ENCODE data around the gene CALCA. TPM values are rescaled to one million over a fixed set of nuclear protein-coding genes. Genes with fewer than 3 reads are reported as not detected.

CALCA gene
- total and polyA plus RNA-seq, 4 donors, result 2.5 to 19.3 (median 15.3) TPM

DNA sequence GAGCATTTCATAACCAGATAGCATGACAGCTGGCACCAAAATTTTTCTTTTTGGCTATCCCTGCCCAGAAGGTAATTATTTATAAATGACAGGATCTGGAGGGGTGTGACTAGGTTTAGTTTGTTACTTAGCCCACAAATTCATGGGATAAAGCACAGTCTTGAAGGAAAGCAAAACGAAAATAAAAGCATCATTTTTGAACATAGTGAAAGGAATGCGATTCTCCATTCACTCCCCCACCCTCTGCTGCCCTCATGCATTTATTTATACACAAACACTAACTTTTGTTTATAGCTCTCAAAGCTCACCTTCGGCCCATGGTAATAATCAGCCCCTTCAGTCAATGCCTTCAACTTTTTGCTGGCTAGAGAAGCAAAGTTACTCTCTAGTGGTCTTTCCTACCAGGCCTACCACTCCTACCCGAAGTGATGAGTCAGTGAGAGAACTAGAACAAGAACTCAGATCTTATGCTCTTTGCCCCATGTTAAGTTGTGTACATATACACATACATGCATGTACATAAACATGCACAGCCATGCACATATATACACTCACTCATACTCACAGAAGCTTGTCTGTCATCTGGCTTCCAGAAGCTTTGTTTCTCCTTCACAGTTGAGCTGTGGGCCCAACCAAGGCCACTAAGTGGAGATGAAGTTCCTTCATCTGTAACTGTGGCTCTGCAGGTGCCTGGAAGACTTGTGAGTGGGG lies 22.6 kb downstream of the CALCA start:
- Histone ChIP-seq H3K27ac (ENCODE audit: low read depth, low read length) (no peak overlapping the region), H3K9me3 (ENCODE audit: control insufficient read depth, insufficient read depth, low read length) (no peaks in the 10 kb centered on the region), H3K36me3 (ENCODE audit: control insufficient read depth, insufficient read depth, low read length) (no peaks in the 10 kb centered on the region), H3K4me3 (ENCODE audit: low read depth, low read length) (no peak overlapping the region), H3K27me3 (ENCODE audit: control insufficient read depth, insufficient read depth, low read length) (no peaks in the 10 kb centered on the region), H3K4me1 (ENCODE audit: control insufficient read depth, insufficient read depth, low read length) (no peaks in the 10 kb centered on the region)
- no peak for DNase-seq (ENCODE audit: low read depth in 4 of 6, low spot score in 6 of 6)
- whole genome bisulfite sequencing (ENCODE audit: insufficient coverage), result 90% methylated on average over 2 of the region's 4 CpGs

DNA sequence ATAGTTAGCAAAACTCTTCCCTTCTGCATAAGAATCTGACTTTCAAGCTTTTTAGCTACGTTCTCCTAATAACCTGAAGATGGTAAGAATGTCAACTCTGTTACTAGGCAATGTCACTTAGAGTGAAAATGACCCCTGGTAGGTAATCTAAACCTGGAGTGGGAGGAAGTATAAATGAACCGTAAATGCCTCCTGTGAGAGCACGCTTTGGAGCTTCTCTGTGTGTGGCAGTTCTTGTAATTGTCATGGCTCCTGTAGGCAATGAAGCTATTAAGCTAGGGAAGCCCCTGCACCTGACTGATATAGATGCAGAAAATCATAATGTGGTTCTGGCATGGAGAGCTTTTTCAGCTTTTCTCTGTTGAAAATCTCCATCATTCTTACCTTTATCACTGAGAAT lies 29.4 kb downstream of the CALCA start:
- H3K9me3 ChIP-seq (ENCODE audit: control insufficient read depth, insufficient read depth, low read length), result peaks cover 6% of the 10 kb centered on the region
- H3K27ac ChIP-seq (ENCODE audit: low read depth, low read length), result no peak overlapping the region
- peak in 1 of 6 donors; percentile 67 for DNase-seq (ENCODE audit: low read depth in 4 of 6, low spot score in 6 of 6)
- no peak overlapping the region for H3K4me3 ChIP-seq (ENCODE audit: low read depth, low read length)
- WGBS (ENCODE audit: insufficient coverage), result 25% methylated on average over 2 of the region's 3 CpGs
- H3K36me3 ChIP-seq (ENCODE audit: control insufficient read depth, insufficient read depth, low read length), result no peaks in the 10 kb centered on the region
- H3K27me3 ChIP-seq (ENCODE audit: control insufficient read depth, insufficient read depth, low read length), result no peaks in the 10 kb centered on the region
- H3K4me1 ChIP-seq (ENCODE audit: control insufficient read depth, insufficient read depth, low read length), result no peaks in the 10 kb centered on the region

DNA sequence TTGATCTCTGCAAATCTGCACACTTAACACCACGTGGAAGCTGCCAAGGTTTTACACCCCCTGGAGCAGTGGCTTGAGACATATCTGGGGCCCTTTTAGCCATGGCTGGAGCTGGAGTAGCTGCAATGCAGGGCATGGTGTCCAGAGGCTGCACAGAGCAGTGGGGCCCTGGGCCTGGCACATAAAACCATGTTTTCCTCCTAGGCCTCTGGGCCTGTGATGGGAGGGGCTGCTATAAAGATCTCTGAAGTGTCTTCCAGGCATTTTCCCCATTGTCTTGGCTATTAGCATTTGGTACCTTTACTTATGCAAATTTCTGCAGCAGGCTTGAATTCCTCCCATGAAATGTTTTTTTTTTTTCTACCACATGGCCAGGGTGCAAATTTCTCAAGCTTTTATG lies 33.2 kb downstream of the CALCA start:
- peaks cover 6% of the 10 kb centered on the region for H3K9me3 ChIP-seq (ENCODE audit: control insufficient read depth, insufficient read depth, low read length)
- no peaks in the 10 kb centered on the region for H3K36me3 ChIP-seq (ENCODE audit: control insufficient read depth, insufficient read depth, low read length)
- H3K27ac ChIP-seq (ENCODE audit: low read depth, low read length), result no peak overlapping the region
- no peaks in the 10 kb centered on the region for H3K27me3 ChIP-seq (ENCODE audit: control insufficient read depth, insufficient read depth, low read length)
- no peak overlapping the region for H3K4me3 ChIP-seq (ENCODE audit: low read depth, low read length)
- DNase-seq (ENCODE audit: low read depth in 4 of 6, low spot score in 6 of 6), result no peak
- WGBS (ENCODE audit: insufficient coverage), result 83% methylated on average over 1 of the region's 1 CpG
- no peaks in the 10 kb centered on the region for H3K4me1 ChIP-seq (ENCODE audit: control insufficient read depth, insufficient read depth, low read length)

DNA sequence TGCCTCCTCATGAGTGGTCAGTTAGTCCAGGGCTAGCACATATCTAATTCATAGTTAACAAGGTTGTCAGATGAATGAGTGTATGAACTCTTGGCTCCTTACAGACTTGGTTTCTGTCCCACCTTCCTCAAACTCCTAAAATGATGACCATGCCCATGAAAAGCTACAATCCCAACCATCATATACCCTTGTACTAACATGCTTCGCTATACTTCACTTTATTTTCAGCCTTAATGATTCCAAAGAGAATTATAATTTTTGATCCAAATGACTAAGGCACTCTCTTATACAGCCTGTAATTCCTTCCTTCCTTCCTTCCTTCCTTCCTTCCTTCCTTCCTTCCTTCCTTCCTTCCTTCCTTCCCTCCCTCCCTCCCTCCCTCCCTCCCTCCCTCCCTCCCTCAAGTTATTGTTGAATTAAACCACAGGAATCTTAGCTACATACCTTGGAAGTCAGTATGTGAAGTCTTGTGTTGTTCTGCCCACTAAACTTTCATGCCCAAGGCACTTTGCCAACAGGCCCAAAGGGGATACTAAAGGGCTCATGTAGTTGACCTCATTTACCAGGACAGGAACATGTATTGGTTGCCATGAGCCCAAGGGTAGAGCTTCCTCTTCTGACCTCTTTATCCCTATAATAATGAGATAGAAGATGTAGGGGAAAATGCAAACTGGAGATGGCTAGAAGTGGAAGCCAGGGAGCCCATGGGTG lies 37.4 kb downstream of the CALCA start:
- H3K27ac ChIP-seq (ENCODE audit: low read depth, low read length), result no peak overlapping the region

GRCh38 chr11:14932447-14932846 lies 39.7 kb downstream of the CALCA start:
- H3K9me3 ChIP-seq (ENCODE audit: control insufficient read depth, insufficient read depth, low read length), result peaks cover 2% of the 10 kb centered on the region
- no peak for DNase-seq (ENCODE audit: low read depth in 4 of 6, low spot score in 6 of 6)
- no peak overlapping the region for H3K4me3 ChIP-seq (ENCODE audit: low read depth, low read length)
- H3K4me1 ChIP-seq (ENCODE audit: control insufficient read depth, insufficient read depth, low read length), result no peaks in the 10 kb centered on the region
- H3K27ac ChIP-seq (ENCODE audit: low read depth, low read length), result no peak overlapping the region
- no peaks in the 10 kb centered on the region for H3K36me3 ChIP-seq (ENCODE audit: control insufficient read depth, insufficient read depth, low read length)
- no peaks in the 10 kb centered on the region for H3K27me3 ChIP-seq (ENCODE audit: control insufficient read depth, insufficient read depth, low read length)

More for the DNA sequence above, 37.4 kb downstream of the CALCA start:
- 100% methylated on average over 1 of the region's 1 CpG for WGBS (ENCODE audit: insufficient coverage)
- DNase-seq (ENCODE audit: low read depth in 4 of 6, low spot score in 6 of 6), result no peak
- H3K36me3 ChIP-seq (ENCODE audit: control insufficient read depth, insufficient read depth, low read length), result no peaks in the 10 kb centered on the region
- H3K4me3 ChIP-seq (ENCODE audit: low read depth, low read length), result no peak overlapping the region
- H3K4me1 ChIP-seq (ENCODE audit: control insufficient read depth, insufficient read depth, low read length), result no peaks in the 10 kb centered on the region
- no peaks in the 10 kb centered on the region for H3K27me3 ChIP-seq (ENCODE audit: control insufficient read depth, insufficient read depth, low read length)
- H3K9me3 ChIP-seq (ENCODE audit: control insufficient read depth, insufficient read depth, low read length), result peaks cover 6% of the 10 kb centered on the region

DNA sequence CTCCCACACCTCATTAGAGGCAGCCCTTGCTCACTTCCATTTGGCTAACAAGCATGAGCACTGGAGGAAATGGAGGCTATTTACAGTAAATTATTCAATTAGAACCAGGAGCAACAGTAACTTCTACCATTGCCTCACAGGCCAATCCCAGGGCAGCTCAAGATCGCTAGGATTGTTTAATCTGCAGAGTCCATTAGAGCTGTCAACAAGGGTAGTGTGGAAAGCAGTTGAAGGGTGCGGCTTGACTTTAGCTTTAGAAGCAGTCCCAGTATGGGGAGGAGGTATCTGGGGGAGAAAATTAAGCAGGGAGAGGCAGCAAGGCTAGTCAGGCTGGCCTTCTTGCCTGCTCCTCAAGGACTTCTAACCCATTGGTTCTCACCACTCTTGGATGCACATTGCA lies 41.8 kb downstream of the CALCA start:
- Histone ChIP-seq H3K36me3 (ENCODE audit: control insufficient read depth, insufficient read depth, low read length) (no peaks in the 10 kb centered on the region), H3K4me1 (ENCODE audit: control insufficient read depth, insufficient read depth, low read length) (no peaks in the 10 kb centered on the region), H3K27ac (ENCODE audit: low read depth, low read length) (no peak overlapping the region), H3K27me3 (ENCODE audit: control insufficient read depth, insufficient read depth, low read length) (no peaks in the 10 kb centered on the region), H3K4me3 (ENCODE audit: low read depth, low read length) (no peak overlapping the region), H3K9me3 (ENCODE audit: control insufficient read depth, insufficient read depth, low read length) (peaks cover 2% of the 10 kb centered on the region)
- WGBS (ENCODE audit: insufficient coverage), result 73% methylated on average over 1 of the region's 2 CpGs
- no peak for DNase-seq (ENCODE audit: low read depth in 4 of 6, low spot score in 6 of 6)

- DNase-seq (ENCODE audit: low read depth in 4 of 6, low spot score in 6 of 6), result no peak
Observed at GRCh38 chr11:14927146-14927545, 45.0 kb downstream of the CALCA start.

GRCh38 chr11:14924318-14924717 lies 47.8 kb downstream of the CALCA start:
- 100% methylated on average over 1 of the region's 3 CpGs for WGBS (ENCODE audit: insufficient coverage)
- Histone ChIP-seq H3K36me3 (ENCODE audit: control insufficient read depth, insufficient read depth, low read length) (no peaks in the 10 kb centered on the region), H3K9me3 (ENCODE audit: control insufficient read depth, insufficient read depth, low read length) (peaks cover 2% of the 10 kb centered on the region), H3K4me1 (ENCODE audit: control insufficient read depth, insufficient read depth, low read length) (no peaks in the 10 kb centered on the region), H3K27me3 (ENCODE audit: control insufficient read depth, insufficient read depth, low read length) (no peaks in the 10 kb centered on the region), H3K4me3 (ENCODE audit: low read depth, low read length) (no peak overlapping the region), H3K27ac (ENCODE audit: low read depth, low read length) (no peak overlapping the region)
- no peak for DNase-seq (ENCODE audit: low read depth in 4 of 6, low spot score in 6 of 6)

More at GRCh38 chr11:14927146-14927545, 45.0 kb downstream of the CALCA start:
- no peaks in the 10 kb centered on the region for H3K4me1 ChIP-seq (ENCODE audit: control insufficient read depth, insufficient read depth, low read length)
- H3K36me3 ChIP-seq (ENCODE audit: control insufficient read depth, insufficient read depth, low read length), result no peaks in the 10 kb centered on the region
- H3K27ac ChIP-seq (ENCODE audit: low read depth, low read length), result no peak overlapping the region
- no peaks in the 10 kb centered on the region for H3K27me3 ChIP-seq (ENCODE audit: control insufficient read depth, insufficient read depth, low read length)
- no peak overlapping the region for H3K4me3 ChIP-seq (ENCODE audit: low read depth, low read length)
- peaks cover 2% of the 10 kb centered on the region for H3K9me3 ChIP-seq (ENCODE audit: control insufficient read depth, insufficient read depth, low read length)

Measured in spinal cord (tissue), 10 donors.